Measurements from ENCODE around the gene EXOSC3. TPM values are rescaled to one million over a fixed set of nuclear protein-coding genes. Genes with fewer than 3 reads are reported as not detected.

The EXOSC3 gene
- total and polyA plus RNA-seq, 2 donors (not counting 3 experiments of a cell fraction or from before 2014, with no cell fraction given) = 25.0 to 38.0 TPM

DNA sequence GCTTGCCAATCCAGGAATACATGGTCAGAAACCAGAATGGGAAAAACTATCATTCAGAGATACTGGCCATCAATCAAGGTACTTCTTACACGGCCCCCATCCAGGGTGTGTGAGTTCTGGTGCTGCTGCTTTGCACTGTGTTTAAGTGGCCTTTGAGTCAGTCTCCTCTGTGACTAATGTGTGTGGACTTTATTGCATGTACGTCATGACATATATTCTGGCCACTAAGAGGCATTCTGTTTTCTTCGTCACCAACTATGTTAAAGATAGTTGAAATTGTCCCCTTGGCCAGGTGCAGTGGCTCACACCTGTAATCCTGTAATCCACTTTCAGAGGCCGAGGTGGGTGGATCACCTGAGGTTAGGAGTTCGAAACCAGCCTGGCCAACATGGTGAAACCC, 8.5 kb downstream of the EXOSC3 start:
- Histone ChIP-seq H3K79me2 (ENCODE audit: control insufficient read depth, insufficient read depth, low read length) (no peaks in the 10 kb centered on the region), H3K4me1 (ENCODE audit: control insufficient read depth, extremely low read depth, insufficient read depth, low read length) (no peaks in the 10 kb centered on the region), H3K27me3 (ENCODE audit: control insufficient read depth in 2 of 2, insufficient read depth in 2 of 2, low read length in 2 of 2) (no peaks in the 10 kb centered on the region), H3K9me3 (replicated peaks; ENCODE audit: control insufficient read depth, insufficient read depth, low read length) (no peaks in the 10 kb centered on the region), H3K9me1 (replicated peaks; ENCODE audit: control insufficient read depth, extremely low read depth, insufficient read depth, low read length) (no peaks in the 10 kb centered on the region), H3K4me2 (ENCODE audit: insufficient read depth, low read length) (no peak overlapping the region), H3K9ac (replicated peaks; ENCODE audit: extremely low read depth, insufficient read depth, low read length) (no peak overlapping the region), H3K27ac (ENCODE audit: insufficient read depth, low read depth, low read length) (no peak overlapping the region), H4K20me1 (replicated peaks; ENCODE audit: control insufficient read depth, extremely low read depth, insufficient read depth, low read length) (no peaks in the 10 kb centered on the region), H3K36me3 (ENCODE audit: control insufficient read depth in 2 of 2, extremely low read depth in 1 of 2, insufficient read depth in 2 of 2, low read length in 2 of 2) (peaks cover 9 to 17% of the 10 kb centered on the region in 2 experiments), H3K4me3 (replicated peaks in 1 of 3; ENCODE audit: insufficient read depth in 1 of 3, low read depth in 1 of 3, low read length in 3 of 3) (no peak overlapping the region), H2AFZ (ENCODE audit: low read depth, low read length) (no peak overlapping the region)
- POLR2A ChIA-PET = no interaction called here
- BruUV-seq (replicated peaks) = no TSS peak
- DNase-seq (ENCODE audit: low read depth, low spot score) (no peak), FAIRE-seq (no peak)
- intact Hi-C loops (cut with micrococcal nuclease) (no loop called here), dilution Hi-C loops (cut with MboI; ENCODE audit: extremely low pct_ligation_motif_present, low sequenced_read_pairs) (no loop called here)
- no peak for TF ChIP-seq GATA2 (IDR thresholded peaks at IDR 0.05; ENCODE audit: insufficient read depth, insufficient read length, low read depth, low read length)
- no peak for TF ChIP-seq POLR2AphosphoS5 (IDR thresholded peaks at IDR 0.05; ENCODE audit: insufficient read depth, low read depth, low read length)
- no peak for TF ChIP-seq POLR2A (IDR thresholded peaks at IDR 0.05; ENCODE audit: low read depth, low read length)
- TF ChIP-seq MYC (IDR thresholded peaks at IDR 0.05; ENCODE audit: low read depth, low read length) = no peak
- TF ChIP-seq JUN (IDR thresholded peaks at IDR 0.05; ENCODE audit: borderline replicate concordance, insufficient read depth, insufficient read length, low read depth) = no peak
- no peak for TF ChIP-seq EZH2 (IDR thresholded peaks at IDR 0.05; ENCODE audit: borderline replicate concordance, low read depth, low read length, severe bottlenecking)
- no peak for TF ChIP-seq FOS (IDR thresholded peaks at IDR 0.05; ENCODE audit: borderline replicate concordance, insufficient read depth, low read length)
- no peak for TF ChIP-seq CTCF (IDR thresholded peaks at IDR 0.05; ENCODE audit: extremely low read depth in 1 of 2, insufficient read depth in 1 of 2, low read depth in 1 of 2, low read length in 2 of 2)
- no peak for TF ChIP-seq MAX (IDR thresholded peaks at IDR 0.05; ENCODE audit: insufficient read depth, insufficient read length)
- CTCF ChIA-PET = no interaction called here
